HG03521 (cell line): ENCODE measurements around the gene GIMAP4.
"Not testable (repeated sequence)": the region's sequence is repeated elsewhere in the genome, so short reads cannot be mapped to it uniquely, and the experiment has no call there.

Experiments used
- ATAC-seq: cut with Tn5 transposase; IDR thresholded peaks from one replicate; pipeline ENCODE4 v1.9.1; 2021; ENCODE audit warnings: mild to moderate bottlenecking, moderate library complexity; ENCODE audit not compliant: unreplicated experiment

The GIMAP4 gene

GRCh38 chr7:150567169-150567568 lies at the start of gene GIMAP4:
GIMAP4 (plus strand) TSS chr7:150567390; CDS start chr7:150569902, 2,512 bp downstream.
- ATAC-seq, result no peak

- no peak for ATAC-seq
These were observed 47.9 kb upstream of the GIMAP4 start for GRCh38 chr7:150519310-150519709.

GRCh38 chr7:150520145-150520544 lies 47.0 kb upstream of the GIMAP4 start:
- ATAC-seq, result no peak

- ATAC-seq, result not testable (repeated sequence)
These were observed 44.3 kb upstream of the GIMAP4 start for GRCh38 chr7:150522931-150523330.

GRCh38 chr7:150524018-150524417 lies 43.2 kb upstream of the GIMAP4 start:
- ATAC-seq, result no peak

GRCh38 chr7:150531704-150532103 lies 35.5 kb upstream of the GIMAP4 start:
- no peak for ATAC-seq

GRCh38 chr7:150538259-150538658 lies 28.9 kb upstream of the GIMAP4 start:
- ATAC-seq, result no peak

- ATAC-seq, result no peak
These were observed 14.0 kb upstream of the GIMAP4 start for GRCh38 chr7:150553163-150553562.

GRCh38 chr7:150556521-150557138 lies 10.6 kb upstream of the GIMAP4 start:
- ATAC-seq, result no peak

GRCh38 chr7:150560486-150560885 lies 6.7 kb upstream of the GIMAP4 start:
- no peak for ATAC-seq

- no peak for ATAC-seq
These were observed 4.3 kb upstream of the GIMAP4 start for GRCh38 chr7:150562919-150563318.

GRCh38 chr7:150564006-150564405 lies 3.2 kb upstream of the GIMAP4 start:
- no peak for ATAC-seq

- no peak for ATAC-seq
These were observed 2.6 kb upstream of the GIMAP4 start for GRCh38 chr7:150564566-150564965.

- ATAC-seq, result no peak
These were observed 2.0 kb upstream of the GIMAP4 start for GRCh38 chr7:150565239-150565638.

- ATAC-seq, result no peak
These were observed 1.1 kb upstream of the GIMAP4 start for GRCh38 chr7:150566123-150566522.

GRCh38 chr7:150566572-150566971 lies 618 bp upstream of the GIMAP4 start:
- ATAC-seq, result no peak

- no peak for ATAC-seq
These were observed 696 bp downstream of the GIMAP4 start for GRCh38 chr7:150567871-150568301.

GRCh38 chr7:150568714-150569113 lies 1.5 kb downstream of the GIMAP4 start:
- no peak for ATAC-seq

GRCh38 chr7:150569245-150569955 lies 2.2 kb downstream of the GIMAP4 start:
- no peak for ATAC-seq

GRCh38 chr7:150570556-150571465 lies 3.6 kb downstream of the GIMAP4 start:
- no peak for ATAC-seq

GRCh38 chr7:150572496-150572895 lies 5.3 kb downstream of the GIMAP4 start:
- no peak for ATAC-seq
